Activated effector memory CD4-positive, alpha-beta T cell treated with anti-CD3 and anti-CD28 coated beads, Interleukin-2, amount 50 U/mL, for 16 hours (primary cell): Measurements from ENCODE around the gene STX12.
A peak's percentile ranks its signal among the peaks of the same experiment; 100 is the strongest.
"Not testable (repeated sequence)": the region's sequence is repeated elsewhere in the genome, so short reads cannot be mapped to it uniquely, and the experiment has no call there.

ENCODE experiments used
- DNase-seq: peaks from one replicate; pipeline ENCODE4 v3.0.0-alpha.2; 2020

Gene STX12

GRCh38 chr1:27871076-27871475 lies 98.1 kb downstream of the STX12 start:
- DNase-seq: not testable (repeated sequence)

- DNase-seq: peak; percentile 93
Measured at GRCh38 chr1:27872059-27872801, 99.2 kb downstream of the STX12 start, which contains the start of gene THEMIS2. TSS of gene THEMIS2 (plus strand) at chr1:27872544. CDS start at chr1:27872572, 28 bp downstream.

- DNase-seq: peak; percentile 76
Measured at GRCh38 chr1:27872802-27873551, 100.0 kb downstream of the STX12 start.

GRCh38 chr1:27873671-27874384 lies 100.8 kb downstream of the STX12 start:
- DNase-seq: no peak
